Keratinocyte (primary cell): ENCODE results near the gene CDKN3.

Source experiments
- EZH2 ChIP-seq: IDR thresholded peaks from one replicate; pipeline ENCODE4 v1.6.1; 2012; ENCODE audit warnings: inconsistent platforms, mild to moderate bottlenecking, low read length, moderate library complexity
- TF ChIP-seq, protein P1 (sequence below), 3 experiments: IDR thresholded peaks in 1 of 3; conservative IDR thresholded peaks in 1 of 3; optimal IDR thresholded peaks in 1 of 3; 2 replicates in 2 of 3; 3 replicates in 1 of 3; pipeline versions ENCODE3 to v1.5.1; 2011; ENCODE audit warnings: low read length in 3 of 3, mild to moderate bottlenecking in 3 of 3, moderate library complexity in 2 of 3, control low read depth in 1 of 3, inconsistent platforms in 1 of 3; ENCODE audit not compliant: insufficient read depth in 2 of 3; ENCODE audit errors: extremely low read depth in 1 of 3

DNA sequence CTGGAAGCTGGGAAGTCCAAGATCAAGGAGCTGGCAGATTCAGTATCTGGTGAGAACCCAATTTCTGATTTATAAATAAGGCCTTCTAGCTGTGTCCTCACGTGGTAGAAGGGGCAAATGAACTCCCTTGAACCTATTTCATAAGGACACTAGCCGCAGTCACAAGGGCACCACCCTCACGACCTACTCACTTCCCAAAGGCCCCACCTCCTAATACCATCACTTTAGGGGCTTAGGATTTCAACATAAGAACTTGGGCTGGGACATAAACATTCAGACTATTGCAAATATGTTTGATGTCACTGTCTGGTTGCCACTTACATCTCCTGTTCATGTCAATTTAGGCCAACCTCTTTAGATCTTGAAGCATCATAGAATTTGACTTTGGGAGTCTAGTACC is 55.2 kb downstream of the CDKN3 start:
- TF ChIP-seq, protein P1, sequence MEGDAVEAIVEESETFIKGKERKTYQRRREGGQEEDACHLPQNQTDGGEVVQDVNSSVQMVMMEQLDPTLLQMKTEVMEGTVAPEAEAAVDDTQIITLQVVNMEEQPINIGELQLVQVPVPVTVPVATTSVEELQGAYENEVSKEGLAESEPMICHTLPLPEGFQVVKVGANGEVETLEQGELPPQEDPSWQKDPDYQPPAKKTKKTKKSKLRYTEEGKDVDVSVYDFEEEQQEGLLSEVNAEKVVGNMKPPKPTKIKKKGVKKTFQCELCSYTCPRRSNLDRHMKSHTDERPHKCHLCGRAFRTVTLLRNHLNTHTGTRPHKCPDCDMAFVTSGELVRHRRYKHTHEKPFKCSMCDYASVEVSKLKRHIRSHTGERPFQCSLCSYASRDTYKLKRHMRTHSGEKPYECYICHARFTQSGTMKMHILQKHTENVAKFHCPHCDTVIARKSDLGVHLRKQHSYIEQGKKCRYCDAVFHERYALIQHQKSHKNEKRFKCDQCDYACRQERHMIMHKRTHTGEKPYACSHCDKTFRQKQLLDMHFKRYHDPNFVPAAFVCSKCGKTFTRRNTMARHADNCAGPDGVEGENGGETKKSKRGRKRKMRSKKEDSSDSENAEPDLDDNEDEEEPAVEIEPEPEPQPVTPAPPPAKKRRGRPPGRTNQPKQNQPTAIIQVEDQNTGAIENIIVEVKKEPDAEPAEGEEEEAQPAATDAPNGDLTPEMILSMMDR (optimal IDR thresholded peaks at IDR 0.05 in 1 of 3, IDR thresholded peaks at IDR 0.05 in 1 of 3, conservative IDR thresholded peaks at IDR 0.05 in 1 of 3; ENCODE audit: extremely low read depth in 1 of 3, insufficient read depth in 2 of 3, low read length in 3 of 3), result no peak
- TF ChIP-seq EZH2, result no peak
